Testis (tissue), 3 donors: ENCODE data around the gene DNAI1. TPM values are rescaled to one million over a fixed set of nuclear protein-coding genes. Genes with fewer than 3 reads are reported as not detected.

Experiments used
- DNase-seq: peaks from one replicate; pipeline ENCODE4 v3.0.0-alpha.2; 2019
- H3K27ac ChIP-seq, 2 donors: fragments of 200-600 bp; sonication (generic); one replicate each; pipeline ENCODE4 v1.5.1; 2019
- H3K27me3 ChIP-seq: fragments of 200-600 bp; sonication (generic); one replicate; pipeline ENCODE4 v1.5.1; 2019
- H3K36me3 ChIP-seq: fragments of 200-600 bp; sonication (generic); one replicate; pipeline ENCODE4 v1.5.1; 2017; ENCODE audit warnings: low read depth; ENCODE audit errors: missing control alignments
- H3K4me1 ChIP-seq: fragments of 200-600 bp; sonication (generic); one replicate; pipeline ENCODE4 v1.5.1; 2019
- H3K4me3 ChIP-seq, 2 donors: fragments of 200-600 bp; sonication (generic); one replicate each; pipeline ENCODE4 v1.5.1; 2017 to 2019
- H3K9me3 ChIP-seq: fragments of 200-600 bp; sonication (generic); one replicate; pipeline ENCODE4 v1.5.1; 2017
- CTCF ChIP-seq, 3 experiments: fragments of 450-650 bp in 2 of 3; fragments of 200-600 bp in 1 of 3; sonication (generic) in 1 of 3; IDR thresholded peaks; one replicate each; pipeline ENCODE4 v1.5.1; 2016 to 2019; ENCODE audit warnings: antibody characterized with exemption in 3 of 3, mild to moderate bottlenecking in 2 of 3, moderate library complexity in 1 of 3
- POLR2A ChIP-seq: fragments of 450-650 bp; IDR thresholded peaks from one replicate; pipeline ENCODE4 v1.6.1; 2017; ENCODE audit warnings: antibody characterized with exemption, mild to moderate bottlenecking, moderate library complexity
- WGBS, 2 donors: methylation state at CpG; one replicate each; pipeline ENCODE4 v1.1.5; 2018; 5-methylcytosine and 5-hydroxymethylcytosine counted together
- intact Hi-C: fragments of 100-400 bp; cut with DNase I; formaldehyde crosslinking; loops from one replicate; pipeline ENCODE4 v1.15.1; 2023; ENCODE audit warnings: low total_unique reads
- polyA plus RNA-seq: library from polyadenylated mRNA; stranded (reverse); fragments of 350-450 nt; fragmentation: Illumina TruSeq; extraction: RNeasy Lipid Tissue Mini Kit (QIAGEN cat#74804); gene quantifications from one replicate; pipeline ENCODE4 v1.2.3, GENCODE V29; 2014; ENCODE audit warnings: low read depth, low replicate concordance; ENCODE audit not compliant: insufficient read depth
- total RNA-seq, 2 donors: library from RNA; depleted of rRNA; stranded (reverse); fragments of >200 nt; gene quantifications; one replicate each; pipeline ENCODE4 v1.2.3, GENCODE V29; 2016

Gene DNAI1
- total and polyA plus RNA-seq, 3 donors from 2014 or later = 22.7 to 109 (median 36.7) TPM

- intact Hi-C loops = no loop called here
- peak overlapping the region in 1 of 2 donors; percentile 30 for H3K27ac ChIP-seq
- no peak overlapping the region for H3K4me3 ChIP-seq
- TF ChIP-seq CTCF (IDR thresholded peaks at IDR 0.05) (no peak), POLR2A (no peak)
- no peaks in the 10 kb centered on the region for H3K9me3 ChIP-seq
- peaks cover 20% of the 10 kb centered on the region for H3K4me1 ChIP-seq
- DNase-seq = peak; percentile 55
- no peaks in the 10 kb centered on the region for H3K36me3 ChIP-seq
- 24 to 44% methylated on average over 9 to 14 of the region's 21 CpGs for WGBS, 2 donors
- H3K27me3 ChIP-seq = no peaks in the 10 kb centered on the region
Observed at GRCh38 chr9:34559624-34560455, 101.2 kb downstream of the DNAI1 start.

- Histone ChIP-seq H3K27ac (no peak overlapping the region), H3K4me1 (peaks cover 20% of the 10 kb centered on the region), H3K36me3 (no peaks in the 10 kb centered on the region), H3K9me3 (no peaks in the 10 kb centered on the region), H3K4me3 (no peak overlapping the region), H3K27me3 (no peaks in the 10 kb centered on the region)
- WGBS, 2 donors = 42 to 72% methylated on average over 19 to 21 of the region's 21 CpGs
- no peak for DNase-seq
- intact Hi-C loops = no loop called here
- TF ChIP-seq CTCF (IDR thresholded peaks at IDR 0.05) (no peak), POLR2A (no peak)
Observed at GRCh38 chr9:34560599-34561214, 102.1 kb downstream of the DNAI1 start.

GRCh38 chr9:34562135-34562745 lies 103.6 kb downstream of the DNAI1 start:
- intact Hi-C loops = no loop called here
- 87 to 93% methylated on average over 7 of the region's 7 CpGs for WGBS, 2 donors

GRCh38 chr9:34563262-34563661 lies 104.7 kb downstream of the DNAI1 start:
- DNase-seq = no peak
- TF ChIP-seq CTCF (IDR thresholded peaks at IDR 0.05) = no peak
- no peak for TF ChIP-seq POLR2A
- H3K27me3 ChIP-seq = no peaks in the 10 kb centered on the region
- intact Hi-C loops = no loop called here
- peaks cover 20% of the 10 kb centered on the region for H3K4me1 ChIP-seq
- no peaks in the 10 kb centered on the region for H3K36me3 ChIP-seq
- H3K9me3 ChIP-seq = no peaks in the 10 kb centered on the region
- 87 to 88% methylated on average over 5 of the region's 5 CpGs for WGBS, 2 donors
- no peak overlapping the region for H3K4me3 ChIP-seq
- no peak overlapping the region for H3K27ac ChIP-seq

More at GRCh38 chr9:34562135-34562745, 103.6 kb downstream of the DNAI1 start:
- H3K9me3 ChIP-seq = no peaks in the 10 kb centered on the region
- H3K4me3 ChIP-seq = no peak overlapping the region
- DNase-seq = no peak
- H3K36me3 ChIP-seq = no peaks in the 10 kb centered on the region
- H3K27ac ChIP-seq = no peak overlapping the region
- no peaks in the 10 kb centered on the region for H3K27me3 ChIP-seq
- no peak for TF ChIP-seq POLR2A
- peak in 2 of 3 experiments; percentile 26 to 50 for TF ChIP-seq CTCF (IDR thresholded peaks at IDR 0.05)
- H3K4me1 ChIP-seq = peaks cover 20% of the 10 kb centered on the region
